NT2/D1 (cell line): ENCODE data around the gene HOXB9.

Experiments
- SUZ12 ChIP-seq: IDR thresholded peaks from 2 replicates; pipeline ENCODE4 v1.6.1; 2011; ENCODE audit not compliant: insufficient read length, insufficient read depth; ENCODE audit errors: extremely low read depth
- YY1 ChIP-seq: IDR thresholded peaks from 2 replicates; pipeline ENCODE4 v1.6.1; 2011; ENCODE audit not compliant: insufficient read length, insufficient read depth
- ZNF274 ChIP-seq: IDR thresholded peaks from 2 replicates; pipeline ENCODE4 v1.6.1; 2011; ENCODE audit warnings: mild to moderate bottlenecking, low read depth, low read length

DNA sequence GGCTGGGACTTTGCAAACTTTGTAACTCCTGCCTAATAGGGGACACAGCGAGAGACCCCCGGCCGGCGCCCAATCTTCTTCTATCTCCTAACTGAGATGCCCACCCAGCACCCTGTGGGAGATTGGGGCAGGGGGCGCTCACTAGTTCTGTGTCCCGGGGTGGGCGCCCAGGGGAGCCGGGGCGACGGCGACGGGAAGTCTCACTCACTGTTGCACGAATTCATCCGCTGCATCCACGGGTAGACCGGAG is 28.7 kb downstream of the HOXB9 start:
- TF ChIP-seq SUZ12 (no peak), YY1 (no peak), ZNF274 (no peak)
